D341Med (cell line): Measurements from ENCODE around the gene ZNF277.

Experiments
- DNase-seq: peaks from one replicate; pipeline ENCODE4 v3.0.0; 2012; ENCODE audit warnings: low spot score

ZNF277 gene

DNA sequence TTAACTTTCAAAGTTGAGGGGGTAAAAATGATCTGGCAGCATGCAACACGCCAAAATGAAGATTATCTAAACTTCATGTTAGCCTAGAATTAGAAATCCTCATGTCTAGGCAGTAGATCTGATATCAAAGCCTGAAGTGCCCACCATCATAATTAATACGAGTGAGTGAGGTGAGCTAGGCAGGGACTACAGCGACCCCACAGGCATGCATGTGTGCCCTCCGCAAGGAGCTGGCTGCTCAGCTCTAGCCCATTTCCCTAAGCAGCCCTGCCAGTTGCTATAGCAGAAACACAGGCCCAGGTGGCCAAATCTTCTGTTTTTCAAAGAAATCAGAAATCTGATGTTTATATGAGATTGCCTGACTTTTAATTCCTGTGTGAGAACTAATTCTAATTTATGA lies 150.6 kb downstream of the ZNF277 start:
- peak; percentile 53 for DNase-seq

DNA sequence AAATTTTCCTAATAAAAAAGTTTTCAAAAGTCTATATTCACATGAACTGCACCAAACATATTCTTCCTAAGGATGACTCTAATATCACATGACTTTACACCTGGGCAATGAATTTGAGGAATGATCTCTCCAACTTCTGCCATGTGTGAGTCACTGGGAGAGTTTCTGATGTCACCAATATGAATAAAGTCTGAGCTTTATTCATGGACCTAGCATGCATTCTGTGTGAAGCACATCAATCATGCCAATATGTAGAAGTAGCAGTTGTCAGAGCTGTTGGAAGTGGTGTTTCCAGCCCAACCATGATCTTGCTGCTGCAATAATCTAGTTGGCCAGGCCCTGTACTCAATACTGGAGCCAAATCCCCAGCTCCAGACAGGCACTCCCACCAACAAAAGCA lies 152.0 kb downstream of the ZNF277 start:
- DNase-seq, result no peak

DNA sequence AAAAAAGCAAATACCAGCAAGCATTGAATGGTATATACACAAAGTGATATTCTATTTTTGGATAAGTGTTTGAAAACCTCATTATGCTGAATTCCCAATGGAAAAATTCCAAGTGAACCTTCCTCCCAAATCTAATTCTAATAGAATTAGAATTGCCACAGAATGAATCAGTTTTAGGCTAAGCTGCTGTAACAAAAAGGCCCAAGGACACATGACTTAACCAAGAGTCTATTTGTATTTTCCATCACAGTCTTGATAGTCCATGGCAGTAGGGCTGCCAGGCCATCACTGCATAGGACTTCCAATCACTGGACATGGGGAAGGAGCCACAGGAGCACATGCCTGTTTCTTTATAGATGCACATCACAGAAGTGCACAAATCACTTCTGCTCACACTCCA lies 152.6 kb downstream of the ZNF277 start:
- no peak for DNase-seq

DNA sequence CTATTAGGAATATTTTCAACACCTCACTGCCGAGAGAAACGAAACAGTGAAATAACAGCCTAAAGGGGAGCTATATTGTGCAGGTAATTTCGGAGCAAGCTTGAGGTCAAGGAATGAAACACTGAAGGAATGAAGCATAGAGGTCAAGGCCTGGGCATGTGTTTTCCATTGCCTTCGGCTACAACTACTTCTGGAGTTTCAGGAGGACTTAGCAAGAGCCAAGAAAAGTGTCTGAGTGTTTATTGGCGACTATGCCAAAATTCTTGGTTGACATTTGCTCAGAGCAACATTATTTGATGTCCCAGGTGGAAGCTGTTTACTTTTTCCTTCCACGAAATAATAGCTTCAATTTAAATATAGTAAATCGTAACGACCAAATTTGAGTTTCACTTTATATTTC lies 154.2 kb downstream of the ZNF277 start:
- DNase-seq, result no peak

DNA sequence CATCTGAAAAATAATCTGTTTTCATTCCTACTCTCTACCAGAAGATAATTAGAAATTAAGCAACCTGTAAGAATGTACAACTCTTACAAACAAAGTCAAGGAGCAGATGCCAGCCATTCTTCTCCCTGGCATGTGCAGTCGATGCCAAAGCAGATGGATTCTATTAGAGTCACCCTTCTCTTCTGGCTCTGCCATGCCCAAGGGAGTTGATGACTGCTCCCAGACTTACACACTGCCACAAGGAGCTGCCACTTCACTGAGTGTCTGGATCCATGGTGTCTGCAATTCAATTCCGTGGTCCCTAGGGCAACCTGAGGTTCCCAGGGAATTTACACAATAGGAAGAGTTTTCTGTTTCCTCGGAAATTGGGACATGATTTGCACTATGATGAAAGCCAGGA lies 154.7 kb downstream of the ZNF277 start:
- no peak for DNase-seq

DNA sequence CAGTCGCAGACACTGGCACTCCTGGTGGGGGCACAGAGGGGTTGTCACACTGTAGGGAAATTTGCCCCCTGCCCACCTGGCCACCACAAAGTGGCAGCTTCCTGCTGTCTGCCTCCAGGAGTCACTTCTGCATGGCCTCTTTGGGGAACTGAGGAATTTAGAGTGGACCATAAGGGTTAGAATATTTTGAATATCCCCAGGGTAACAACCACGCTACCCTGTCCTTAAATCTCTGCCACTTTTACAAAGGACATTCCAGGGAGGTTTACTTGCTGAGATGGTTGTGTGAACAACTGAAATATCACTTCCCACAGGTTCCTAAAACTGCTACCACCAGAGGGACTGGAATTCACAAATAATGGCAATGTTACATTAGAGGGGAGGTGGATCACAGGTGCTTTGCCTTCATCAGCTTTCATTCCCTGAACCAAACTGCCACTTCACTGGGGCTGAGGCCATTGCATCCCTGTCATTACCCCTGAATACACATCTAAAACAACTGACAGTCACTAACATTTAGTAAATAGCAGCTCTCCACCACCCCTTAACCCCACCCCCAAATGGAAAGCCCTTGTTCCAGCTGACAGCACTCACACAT lies 155.7 kb downstream of the ZNF277 start:
- no peak for DNase-seq

DNA sequence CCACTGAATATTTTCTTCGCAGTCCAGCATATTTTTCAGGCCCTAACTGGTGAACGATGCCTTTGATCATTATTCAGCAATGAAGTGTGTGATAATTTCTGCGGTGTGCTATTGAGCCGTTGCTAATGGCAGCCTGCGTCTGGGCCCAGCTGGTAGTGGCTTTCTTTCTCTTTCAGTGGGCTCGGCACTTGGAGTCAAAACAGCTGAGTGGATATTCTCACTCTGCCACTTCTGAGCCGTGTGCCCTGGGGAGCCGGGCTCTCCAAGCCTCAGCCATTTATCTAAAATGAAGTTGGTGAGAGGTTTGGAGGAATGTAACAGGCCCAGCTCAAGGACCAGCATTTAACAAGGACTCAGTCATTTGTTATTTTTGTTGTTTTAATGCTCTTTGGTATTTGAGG lies 156.2 kb downstream of the ZNF277 start:
- no peak for DNase-seq

DNA sequence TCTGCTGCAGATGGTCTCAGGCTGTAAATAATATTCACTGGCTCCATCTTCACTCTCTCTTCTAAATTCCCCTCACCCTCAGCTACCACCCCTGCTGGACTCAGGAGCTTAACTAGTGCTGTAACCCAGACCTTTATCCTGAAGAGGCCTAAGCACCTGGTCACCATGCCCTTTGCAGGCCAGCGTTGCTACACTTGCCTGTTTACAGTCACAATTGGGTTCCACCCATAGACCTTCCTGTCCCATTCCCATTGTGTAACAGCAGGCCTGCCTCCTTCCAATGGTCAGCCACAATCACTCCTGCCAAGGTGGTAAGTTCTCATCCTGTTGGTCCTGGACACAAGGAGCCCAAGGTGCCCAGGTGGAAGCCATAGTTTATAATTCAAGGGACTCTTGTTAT lies 157.9 kb downstream of the ZNF277 start:
- DNase-seq, result no peak

DNA sequence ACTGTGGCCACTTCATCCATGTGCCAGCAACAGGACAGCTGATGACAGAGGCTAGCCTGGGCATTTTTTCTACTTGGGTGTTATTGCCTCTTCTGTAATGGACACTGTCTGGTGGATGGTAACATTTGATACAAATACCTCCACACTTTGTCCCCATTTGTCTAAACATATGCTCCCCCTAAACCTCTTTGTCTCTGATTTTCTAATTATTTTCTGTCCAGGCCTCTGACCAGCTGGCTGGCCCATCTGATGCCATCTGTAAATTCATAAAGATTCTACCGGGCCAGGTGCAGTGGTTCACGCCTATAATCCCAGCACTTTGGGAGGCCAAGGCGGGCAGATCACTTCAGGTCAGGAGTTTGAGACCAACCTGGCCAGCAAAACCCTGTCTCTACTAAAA lies 159.1 kb downstream of the ZNF277 start:
- DNase-seq, result no peak

DNA sequence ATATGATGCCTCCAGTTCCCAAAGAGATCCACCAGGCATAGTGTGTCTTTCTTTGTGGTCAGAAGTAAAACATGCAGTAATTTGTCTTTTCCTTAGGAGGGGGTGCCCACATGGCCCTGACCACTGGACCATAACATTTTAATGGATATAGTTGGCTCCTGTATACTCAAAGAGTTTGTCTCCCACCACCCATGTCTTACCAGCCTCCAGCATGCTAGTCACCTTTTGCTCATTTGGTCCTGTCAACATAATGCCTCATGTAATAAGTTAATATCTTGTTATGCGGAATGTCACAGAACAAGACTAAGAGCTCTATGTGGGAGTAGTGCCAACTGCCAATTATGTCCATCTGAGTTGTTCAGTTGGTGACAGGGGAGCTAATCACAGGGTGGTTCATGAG lies 160.4 kb downstream of the ZNF277 start:
- no peak for DNase-seq

DNA sequence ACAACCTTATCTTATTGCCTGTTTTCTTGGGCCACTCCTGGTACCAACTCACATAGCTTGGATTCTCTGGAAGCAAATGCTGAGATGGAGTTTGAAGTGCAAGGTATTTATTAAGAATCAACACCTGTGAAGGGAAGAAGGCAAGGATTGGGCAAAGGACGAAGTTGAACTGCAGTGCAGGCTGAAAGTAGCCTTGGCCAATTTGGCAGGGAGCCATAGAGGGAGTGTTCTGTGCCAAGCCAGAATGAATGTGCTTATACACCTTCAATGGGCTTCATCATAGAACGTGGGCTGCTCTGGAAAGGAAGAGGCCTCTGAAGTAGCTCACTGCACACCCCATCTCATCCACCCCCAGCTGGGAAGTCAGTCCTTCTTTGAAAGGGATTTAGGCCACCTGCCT lies 163.9 kb downstream of the ZNF277 start:
- DNase-seq, result no peak

DNA sequence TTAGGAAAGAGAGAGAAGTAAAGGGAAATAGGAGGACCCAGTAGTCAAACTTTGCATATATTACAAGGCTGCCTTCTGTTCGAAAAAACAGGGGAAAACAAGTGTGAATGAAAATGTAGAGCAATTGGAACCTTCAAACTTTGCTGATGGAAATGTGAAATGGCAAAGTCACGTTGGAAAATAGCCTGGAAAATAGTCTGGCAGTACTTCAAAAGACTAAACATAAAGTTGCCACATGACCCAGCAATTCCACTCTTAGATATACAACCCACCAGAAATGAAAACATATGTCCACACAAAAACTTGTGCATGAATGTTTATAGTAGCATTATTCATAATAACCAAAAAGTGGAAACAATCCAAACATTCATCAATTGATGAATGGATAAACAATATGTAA lies 165.2 kb downstream of the ZNF277 start:
- no peak for DNase-seq

DNA sequence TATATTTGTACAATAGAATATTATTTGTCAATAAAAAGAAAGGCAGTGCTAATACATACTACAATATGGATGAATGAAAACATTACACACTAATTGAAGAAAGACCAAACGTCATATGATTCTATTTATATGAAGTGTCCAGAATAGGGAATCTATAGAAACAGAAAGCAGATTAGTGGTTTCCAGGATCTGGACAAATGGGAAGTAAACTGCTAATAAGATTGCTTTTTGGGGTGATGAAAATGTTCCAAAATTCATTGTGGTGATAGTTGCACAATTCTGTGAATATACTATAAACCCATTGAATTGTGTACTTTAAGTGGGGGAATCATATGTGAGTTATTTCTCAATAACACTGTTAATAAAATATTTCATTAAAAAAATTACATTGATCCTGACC lies 165.6 kb downstream of the ZNF277 start:
- DNase-seq, result no peak

DNA sequence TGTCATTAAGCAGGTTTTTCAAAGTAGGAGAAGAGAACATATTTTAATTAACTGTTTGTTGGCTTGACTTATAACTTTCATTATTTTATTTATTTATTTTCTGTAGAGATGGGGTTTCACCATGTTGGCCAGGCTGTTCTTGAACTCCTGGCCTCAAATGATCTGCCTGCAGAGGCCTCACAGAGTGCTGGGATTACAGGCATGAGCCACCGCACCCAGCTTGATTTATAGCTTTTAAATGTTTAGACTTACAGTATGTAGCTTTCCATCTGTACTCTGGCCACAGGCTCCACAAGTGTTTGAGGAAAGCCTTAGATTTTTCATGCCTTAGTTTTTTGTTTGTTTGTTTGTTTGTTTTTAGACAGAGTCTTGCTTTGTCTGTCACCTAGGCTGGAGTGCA lies 171.1 kb downstream of the ZNF277 start:
- no peak for DNase-seq

DNA sequence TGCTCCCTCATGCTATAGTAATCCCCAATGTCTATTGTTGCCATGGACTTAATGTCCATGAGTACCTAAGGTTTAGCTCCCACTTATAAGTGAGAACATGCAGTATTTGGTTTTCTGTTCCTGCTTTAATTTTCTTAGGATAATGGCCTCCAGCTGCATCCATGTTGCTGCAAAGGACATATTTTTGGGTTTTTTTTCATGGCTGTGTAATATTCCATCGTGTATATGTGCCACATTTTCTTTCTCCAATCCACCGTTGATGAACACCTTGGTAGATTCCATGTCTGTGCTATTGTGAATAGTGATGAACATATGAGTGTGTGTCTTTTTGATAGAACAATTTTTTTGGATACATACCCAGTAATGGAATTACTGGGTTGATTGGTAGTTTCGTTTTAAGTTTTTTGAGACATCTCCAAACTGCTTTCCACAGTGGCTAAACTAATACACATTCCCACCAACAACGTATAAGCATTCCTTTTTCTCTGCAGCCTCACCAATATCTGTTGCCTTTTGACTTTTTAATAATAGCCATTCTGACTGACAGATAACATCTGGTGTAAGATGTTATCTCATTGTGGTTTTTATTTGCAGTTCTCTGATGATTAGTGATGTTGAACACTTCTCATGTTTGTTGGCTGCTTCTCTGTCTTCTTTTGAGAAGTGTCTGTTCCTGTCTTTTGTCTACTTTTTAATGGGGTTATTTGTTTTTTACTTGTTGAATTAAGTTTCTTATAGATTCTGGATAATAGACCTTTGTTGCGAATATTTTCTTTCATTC lies 175.0 kb downstream of the ZNF277 start:
- DNase-seq, result no peak

DNA sequence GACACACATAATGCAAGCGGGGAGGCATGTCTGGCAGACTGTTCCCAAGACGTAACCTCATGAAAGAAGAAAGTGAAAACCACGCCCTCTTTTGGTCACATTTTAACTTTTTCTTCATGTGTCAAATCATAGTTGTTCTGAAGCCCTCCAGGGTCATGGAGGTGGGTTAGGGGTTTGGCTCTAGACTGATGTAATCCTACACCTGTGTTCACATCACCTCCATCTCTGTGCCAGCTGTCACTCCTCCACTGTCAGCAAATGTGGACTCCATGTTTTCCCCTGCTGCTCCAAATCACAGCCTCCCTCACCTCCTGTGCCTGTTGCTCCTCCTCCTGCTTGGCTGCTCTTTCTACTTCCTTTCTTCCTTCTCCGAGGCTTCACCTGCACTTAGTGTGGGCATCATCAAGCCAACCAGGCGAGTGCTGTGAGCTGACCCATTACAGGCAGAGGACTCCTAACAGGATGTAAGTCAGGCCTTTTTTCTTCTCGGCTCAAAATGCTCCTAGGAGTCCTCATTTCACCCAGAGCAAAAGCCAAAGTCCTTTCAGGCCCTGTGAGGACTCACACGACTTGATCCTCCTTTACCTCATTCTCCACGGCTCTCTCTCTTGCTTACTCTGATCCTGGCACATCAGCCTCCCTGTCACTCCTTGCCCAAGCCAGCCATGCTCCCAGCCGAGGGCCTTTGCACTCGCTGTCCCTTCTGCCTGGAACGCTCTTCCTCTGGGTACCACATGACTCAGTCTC lies 177.3 kb downstream of the ZNF277 start:
- no peak for DNase-seq

DNA sequence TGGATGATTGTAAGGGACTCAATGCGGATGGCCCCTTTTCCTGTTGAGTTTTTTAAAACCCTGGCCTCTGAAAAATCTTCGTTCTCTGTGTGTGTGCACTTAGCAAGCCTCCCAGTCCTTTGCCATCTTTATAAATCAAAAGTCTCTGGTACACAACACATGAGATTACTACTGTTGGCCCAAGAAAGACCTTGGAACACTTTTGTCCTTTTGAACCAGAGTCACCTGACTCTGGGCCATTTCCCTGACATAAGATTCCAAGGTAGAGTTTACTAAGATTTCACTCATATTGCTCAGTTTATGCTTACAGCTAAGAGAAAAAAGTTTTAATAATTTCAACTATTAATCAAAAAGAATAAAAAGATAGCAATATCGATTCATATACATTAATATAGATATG lies 179.0 kb downstream of the ZNF277 start:
- no peak for DNase-seq

DNA sequence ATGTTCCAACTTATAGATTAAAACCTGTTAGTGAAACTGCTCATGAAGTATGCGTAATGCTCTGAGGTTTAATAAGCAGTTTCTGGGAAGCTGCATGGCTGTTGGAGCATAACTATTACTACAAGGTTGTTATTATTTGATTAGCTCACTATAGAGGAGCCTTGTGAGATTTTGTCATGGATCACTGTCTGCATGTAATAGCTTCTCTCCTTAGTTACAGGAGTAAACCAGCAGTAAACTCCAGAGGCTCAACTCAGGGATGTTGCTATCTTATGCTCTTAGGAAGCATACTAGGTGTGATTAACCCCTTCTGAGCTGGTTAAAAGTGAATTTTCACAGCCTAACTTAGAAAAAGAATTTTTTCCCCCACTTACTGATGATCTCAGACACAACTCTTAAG lies 180.1 kb downstream of the ZNF277 start:
- DNase-seq, result no peak

DNA sequence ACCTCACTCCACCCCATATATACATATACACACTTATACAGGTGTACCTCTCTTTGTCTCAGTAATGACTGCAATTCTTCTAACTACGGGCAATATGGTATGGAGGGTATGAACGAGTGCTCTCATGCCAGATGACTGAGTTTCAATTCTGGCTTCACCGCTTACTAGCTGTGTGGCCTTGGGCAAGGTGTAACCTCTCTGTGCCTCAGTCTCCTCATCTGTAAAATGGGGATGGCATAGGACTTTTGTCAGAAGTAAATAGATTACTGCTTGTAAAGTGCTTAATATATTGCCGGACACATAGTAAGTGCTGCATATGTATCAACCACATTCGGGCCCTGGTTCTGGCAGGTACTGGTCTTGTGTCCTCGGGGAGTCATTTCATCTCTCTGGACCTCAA lies 183.7 kb downstream of the ZNF277 start:
- DNase-seq, result no peak

DNA sequence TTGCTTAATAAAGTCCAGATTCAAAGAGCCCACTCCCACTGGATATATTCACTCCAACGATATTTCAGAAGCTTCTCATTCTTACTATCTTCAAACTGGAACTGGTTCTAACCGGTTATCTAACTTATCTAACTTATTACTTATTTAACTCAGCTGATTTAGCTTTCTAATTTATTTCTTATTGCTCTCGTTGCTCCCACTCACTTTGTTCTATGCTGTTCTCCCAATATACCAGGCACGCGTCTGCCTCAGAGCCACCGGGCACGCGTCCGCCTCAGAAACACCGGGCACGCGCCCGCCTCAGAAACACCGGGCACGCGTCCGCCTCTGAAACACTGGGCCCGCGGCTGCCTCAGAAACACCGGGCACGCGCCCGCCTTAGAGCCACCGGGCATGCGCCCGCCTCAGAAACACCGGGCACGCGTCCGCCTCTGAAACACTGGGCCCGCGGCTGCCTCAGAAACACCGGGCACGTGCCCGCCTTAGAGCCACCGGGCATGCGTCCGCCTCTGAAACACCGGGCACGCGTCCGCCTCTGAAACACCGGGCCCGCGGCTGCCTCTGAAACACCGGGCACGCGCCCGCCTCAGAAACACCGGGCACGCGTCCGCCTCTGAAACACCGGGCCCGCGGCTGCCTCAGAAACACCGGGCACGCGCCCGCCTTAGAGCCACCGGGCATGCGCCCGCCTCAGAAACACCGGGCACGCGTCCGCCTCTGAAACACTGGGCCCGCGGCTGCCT lies 184.8 kb downstream of the ZNF277 start:
- DNase-seq, result peak; percentile 58

DNA sequence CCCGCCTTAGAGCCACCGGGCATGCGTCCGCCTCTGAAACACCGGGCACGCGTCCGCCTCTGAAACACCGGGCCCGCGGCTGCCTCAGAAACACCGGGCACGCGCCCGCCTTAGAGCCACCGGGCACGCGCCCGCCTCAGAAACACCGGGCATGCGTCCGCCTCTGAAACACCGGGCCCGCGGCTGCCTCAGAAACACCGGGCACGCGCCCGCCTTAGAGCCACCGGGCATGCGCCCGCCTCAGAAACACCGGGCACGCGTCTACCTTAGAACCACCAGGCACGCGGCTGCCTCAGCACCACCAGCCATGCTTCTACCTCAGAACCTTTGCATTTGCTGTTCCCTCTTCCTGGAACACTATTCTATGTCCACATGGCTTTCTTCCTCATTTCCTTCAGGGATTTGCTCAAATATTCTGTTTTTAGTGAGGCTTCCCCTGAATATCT lies 185.4 kb downstream of the ZNF277 start:
- DNase-seq, result peak; percentile 78
